Testis (tissue), 3 donors: ENCODE results near the gene SLC38A2. TPM values are rescaled to one million over a fixed set of nuclear protein-coding genes. Genes with fewer than 3 reads are reported as not detected.

Experiments used
- DNase-seq: peaks from one replicate; pipeline ENCODE4 v3.0.0-alpha.2; 2019
- H3K27ac ChIP-seq, 2 donors: fragments of 200-600 bp; sonication (generic); one replicate each; pipeline ENCODE4 v1.5.1; 2019
- H3K27me3 ChIP-seq: fragments of 200-600 bp; sonication (generic); one replicate; pipeline ENCODE4 v1.5.1; 2019
- H3K36me3 ChIP-seq: fragments of 200-600 bp; sonication (generic); one replicate; pipeline ENCODE4 v1.5.1; 2017; ENCODE audit warnings: low read depth; ENCODE audit errors: missing control alignments
- H3K4me1 ChIP-seq: fragments of 200-600 bp; sonication (generic); one replicate; pipeline ENCODE4 v1.5.1; 2019
- H3K4me3 ChIP-seq, 2 donors: fragments of 200-600 bp; sonication (generic); one replicate each; pipeline ENCODE4 v1.5.1; 2017 to 2019
- H3K9me3 ChIP-seq: fragments of 200-600 bp; sonication (generic); one replicate; pipeline ENCODE4 v1.5.1; 2017
- CTCF ChIP-seq, 3 experiments: fragments of 450-650 bp in 2 of 3; fragments of 200-600 bp in 1 of 3; sonication (generic) in 1 of 3; IDR thresholded peaks; one replicate each; pipeline ENCODE4 v1.5.1; 2016 to 2019; ENCODE audit warnings: antibody characterized with exemption in 3 of 3, mild to moderate bottlenecking in 2 of 3, moderate library complexity in 1 of 3
- POLR2A ChIP-seq: fragments of 450-650 bp; IDR thresholded peaks from one replicate; pipeline ENCODE4 v1.6.1; 2017; ENCODE audit warnings: antibody characterized with exemption, mild to moderate bottlenecking, moderate library complexity
- WGBS, 2 donors: methylation state at CpG; one replicate each; pipeline ENCODE4 v1.1.5; 2018; 5-methylcytosine and 5-hydroxymethylcytosine counted together
- intact Hi-C: fragments of 100-400 bp; cut with DNase I; formaldehyde crosslinking; loops from one replicate; pipeline ENCODE4 v1.15.1; 2023; ENCODE audit warnings: low total_unique reads
- polyA plus RNA-seq: library from polyadenylated mRNA; stranded (reverse); fragments of 350-450 nt; fragmentation: Illumina TruSeq; extraction: RNeasy Lipid Tissue Mini Kit (QIAGEN cat#74804); gene quantifications from one replicate; pipeline ENCODE4 v1.2.3, GENCODE V29; 2014; ENCODE audit warnings: low read depth, low replicate concordance; ENCODE audit not compliant: insufficient read depth
- total RNA-seq, 2 donors: library from RNA; depleted of rRNA; stranded (reverse); fragments of >200 nt; gene quantifications; one replicate each; pipeline ENCODE4 v1.2.3, GENCODE V29; 2016

SLC38A2 gene
- total and polyA plus RNA-seq, 3 donors from 2014 or later: 56.4 to 220 (median 151) TPM

- Histone ChIP-seq H3K36me3 (no peaks in the 10 kb centered on the region), H3K9me3 (no peaks in the 10 kb centered on the region), H3K4me1 (peaks cover 10% of the 10 kb centered on the region), H3K27ac (no peak overlapping the region), H3K27me3 (no peaks in the 10 kb centered on the region), H3K4me3 (no peak overlapping the region)
- DNase-seq: no peak
- TF ChIP-seq POLR2A: no peak
- TF ChIP-seq CTCF (IDR thresholded peaks at IDR 0.05): no peak
- intact Hi-C loops: no loop called here
- 71 to 78% methylated on average over 2 of the region's 2 CpGs for WGBS, 2 donors
Measured at GRCh38 chr12:46360908-46361666, 11.5 kb downstream of the SLC38A2 start.

- intact Hi-C loops: no loop called here
- no peaks in the 10 kb centered on the region for H3K27me3 ChIP-seq
- DNase-seq: no peak
- WGBS, 2 donors: 93 to 100% methylated on average over 1 of the region's 1 CpG
- H3K9me3 ChIP-seq: no peaks in the 10 kb centered on the region
- no peaks in the 10 kb centered on the region for H3K36me3 ChIP-seq
- H3K4me3 ChIP-seq: no peak overlapping the region
- peaks cover 3% of the 10 kb centered on the region for H3K4me1 ChIP-seq
- TF ChIP-seq POLR2A (no peak), CTCF (IDR thresholded peaks at IDR 0.05) (no peak)
- H3K27ac ChIP-seq: no peak overlapping the region
Measured at GRCh38 chr12:46360370-46360769, 12.2 kb downstream of the SLC38A2 start.

GRCh38 chr12:46359667-46360280 is 12.8 kb downstream of the SLC38A2 start:
- intact Hi-C loops: no loop called here
- 93 to 94% methylated on average over 4 of the region's 4 CpGs for WGBS, 2 donors

GRCh38 chr12:46358791-46359666 is 13.5 kb downstream of the SLC38A2 start:
- no peaks in the 10 kb centered on the region for H3K27me3 ChIP-seq
- H3K36me3 ChIP-seq: no peaks in the 10 kb centered on the region
- no peak overlapping the region for H3K4me3 ChIP-seq
- H3K4me1 ChIP-seq: no peaks in the 10 kb centered on the region
- no peaks in the 10 kb centered on the region for H3K9me3 ChIP-seq
- TF ChIP-seq POLR2A: no peak
- H3K27ac ChIP-seq: no peak overlapping the region
- intact Hi-C loops: no loop called here
- DNase-seq: no peak
- WGBS, 2 donors: 84 to 90% methylated on average over 7 of the region's 7 CpGs

More at GRCh38 chr12:46359667-46360280, 12.8 kb downstream of the SLC38A2 start:
- H3K27me3 ChIP-seq: no peaks in the 10 kb centered on the region
- no peak overlapping the region for H3K4me3 ChIP-seq
- no peak for DNase-seq
- no peak overlapping the region for H3K27ac ChIP-seq
- no peaks in the 10 kb centered on the region for H3K4me1 ChIP-seq
- TF ChIP-seq CTCF (IDR thresholded peaks at IDR 0.05) (no peak), POLR2A (no peak)
- H3K9me3 ChIP-seq: no peaks in the 10 kb centered on the region
- no peaks in the 10 kb centered on the region for H3K36me3 ChIP-seq

GRCh38 chr12:46358325-46358700 is 14.3 kb downstream of the SLC38A2 start:
- H3K36me3 ChIP-seq: no peaks in the 10 kb centered on the region
- H3K27ac ChIP-seq: no peak overlapping the region
- DNase-seq: no peak
- TF ChIP-seq POLR2A (no peak), CTCF (IDR thresholded peaks at IDR 0.05) (no peak)
- no peaks in the 10 kb centered on the region for H3K27me3 ChIP-seq
- no peaks in the 10 kb centered on the region for H3K9me3 ChIP-seq
- H3K4me1 ChIP-seq: no peaks in the 10 kb centered on the region
- H3K4me3 ChIP-seq: no peak overlapping the region
- intact Hi-C loops: no loop called here
